GM19463 (cell line): Measurements from ENCODE around the gene CEACAM20.
"Not testable (repeated sequence)": the region's sequence is repeated elsewhere in the genome, so short reads cannot be mapped to it uniquely, and the experiment has no call there.

ENCODE experiments used
- ATAC-seq: cut with Tn5 transposase; IDR thresholded peaks from one replicate; pipeline ENCODE4 v1.9.1; 2021; ENCODE audit warnings: mild to moderate bottlenecking, moderate library complexity; ENCODE audit not compliant: unreplicated experiment

Gene CEACAM20

DNA sequence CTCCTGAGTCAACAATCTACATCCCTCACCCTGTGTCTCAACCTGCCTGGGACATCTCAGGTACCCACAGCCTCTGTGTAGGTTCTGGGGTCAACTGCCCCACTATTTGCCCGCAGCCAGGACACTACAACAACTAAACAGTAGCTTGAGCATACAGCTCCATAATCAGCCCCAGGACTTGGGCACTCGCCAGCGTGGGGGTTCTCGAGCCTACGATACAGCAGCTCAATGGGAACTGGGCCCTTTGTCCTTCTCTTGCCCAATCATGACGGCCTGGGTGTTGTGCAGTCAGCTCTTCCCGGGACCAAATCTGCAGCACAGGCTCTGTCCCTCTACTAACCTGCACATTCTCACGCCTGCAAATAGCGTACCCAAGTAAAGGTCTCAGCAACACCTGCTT lies 30.5 kb downstream of the CEACAM20 start:
- no peak for ATAC-seq

DNA sequence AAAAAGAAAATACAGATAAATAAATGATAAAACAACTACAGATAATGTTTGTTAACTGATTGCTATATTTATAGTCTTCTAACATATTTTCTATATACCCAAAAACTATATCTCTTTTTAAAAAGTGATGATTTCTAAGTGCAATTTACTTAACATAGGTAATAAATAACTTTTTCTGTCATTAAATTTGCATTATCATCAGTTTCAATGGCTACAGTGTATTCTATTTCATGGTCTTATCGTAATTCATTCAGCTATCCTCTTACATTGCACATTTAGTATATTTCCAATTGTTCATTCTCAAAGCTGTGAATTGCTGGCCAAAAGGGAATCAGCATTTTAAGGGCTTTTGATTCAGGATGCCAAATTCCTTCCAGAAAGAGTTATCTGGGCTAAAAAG lies 32.8 kb downstream of the CEACAM20 start:
- no peak for ATAC-seq

DNA sequence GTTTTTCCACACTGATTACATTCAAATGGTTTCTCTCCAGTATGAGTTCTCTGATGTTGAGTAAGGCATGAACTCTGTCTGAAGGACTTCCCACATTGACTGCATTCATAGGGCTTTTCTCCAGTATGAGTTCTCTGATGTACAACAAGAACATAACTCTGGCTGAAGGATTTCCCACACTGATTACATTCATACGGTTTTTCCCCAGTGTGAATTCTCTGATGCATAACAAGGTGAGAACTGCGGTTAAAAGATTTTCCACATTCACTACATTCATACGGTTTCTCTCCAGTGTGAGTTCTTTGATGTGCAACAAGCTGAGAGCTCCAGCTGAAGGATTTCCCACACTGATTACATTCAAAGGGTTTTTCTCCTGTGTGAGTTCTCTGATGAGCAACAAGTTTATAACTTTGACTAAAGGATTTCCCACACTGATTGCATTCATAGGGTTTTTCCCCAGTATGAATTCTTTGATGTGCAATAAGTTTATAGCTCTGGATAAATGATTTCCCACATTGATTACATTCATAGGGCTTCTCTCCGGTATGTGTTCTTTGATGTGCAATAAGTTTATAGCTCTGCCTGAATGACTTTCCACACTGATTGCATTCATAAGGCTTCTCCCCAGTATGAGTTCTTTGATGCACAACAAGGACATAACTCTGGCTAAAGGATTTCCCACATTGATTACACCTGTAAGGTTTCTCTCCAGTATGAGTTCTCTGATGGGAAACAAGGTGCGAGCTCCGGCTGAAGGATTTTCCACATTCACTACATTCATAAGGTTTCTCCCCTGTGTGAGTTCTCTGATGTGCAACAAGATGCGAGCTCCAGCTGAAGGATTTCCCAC lies 52.7 kb downstream of the CEACAM20 start:
- ATAC-seq, result no peak

DNA sequence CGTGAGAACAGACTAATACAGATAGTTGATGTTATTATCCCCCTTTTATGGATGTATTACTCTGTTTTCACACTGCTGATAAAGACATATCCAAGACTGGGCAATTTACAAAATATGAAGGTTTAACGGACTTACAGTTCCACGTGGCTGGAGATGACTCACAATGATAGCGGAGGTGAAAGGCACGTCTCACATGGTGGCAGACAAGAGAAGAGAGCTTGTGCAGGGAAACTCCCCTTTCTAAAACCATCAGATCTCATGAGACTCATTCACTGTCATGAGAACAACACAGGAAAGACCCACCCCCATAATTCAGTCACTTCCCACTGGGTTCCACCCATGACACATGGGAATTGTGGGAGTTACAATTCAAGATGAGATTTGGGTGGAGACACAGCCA lies 60.7 kb downstream of the CEACAM20 start:
- not testable (repeated sequence) for ATAC-seq

DNA sequence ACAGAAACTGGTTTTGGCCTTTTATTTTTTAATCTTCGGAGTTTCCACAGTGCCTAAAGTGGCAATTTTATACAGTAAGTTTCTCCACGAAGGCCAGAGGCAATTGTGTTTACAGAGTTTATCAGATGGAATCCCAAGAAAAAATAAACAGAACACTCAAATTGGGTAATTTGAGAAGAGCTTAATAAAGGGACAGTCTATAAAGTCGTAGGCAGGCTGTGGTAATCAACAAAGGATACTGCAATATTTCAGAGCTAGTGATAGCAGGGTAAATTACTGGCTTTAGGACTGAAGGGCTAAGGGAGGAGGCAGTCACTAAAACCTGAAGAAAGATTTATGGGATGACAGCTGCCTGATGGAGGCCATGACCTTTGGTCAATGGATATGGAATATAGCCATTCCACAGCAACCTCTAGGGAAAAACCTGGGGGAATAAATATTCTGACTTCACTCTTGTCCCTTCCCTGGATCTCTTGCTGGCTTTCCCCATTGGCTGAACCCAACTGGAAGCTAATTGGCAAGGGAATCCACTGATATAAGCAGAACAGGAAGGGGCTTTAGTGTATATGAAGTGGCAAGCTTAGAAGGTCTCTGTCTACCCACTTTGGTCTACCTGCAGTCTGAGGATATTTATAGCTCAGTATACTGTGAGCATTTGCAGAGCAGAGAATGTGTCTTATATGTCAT lies 66.7 kb downstream of the CEACAM20 start:
- not testable (repeated sequence) for ATAC-seq
